Sigmoid colon (tissue), 4 donors: ENCODE measurements around the gene PRELID3B.

Source experiments
- EP300 ChIP-seq, 4 donors: sonication (generic); formaldehyde crosslinking; IDR thresholded peaks; one replicate each; pipeline ENCODE4 v1.6.1; 2017; ENCODE audit warnings: antibody characterized with exemption in 4 of 4
- POLR2A ChIP-seq, 2 donors: fragments of 450-650 bp; IDR thresholded peaks; one replicate each; pipeline ENCODE4 v1.6.1; 2016; ENCODE audit warnings: antibody characterized with exemption in 2 of 2, mild to moderate bottlenecking in 2 of 2, moderate library complexity in 2 of 2
- POLR2AphosphoS5 ChIP-seq, 4 donors: sonication (generic); formaldehyde crosslinking; IDR thresholded peaks; one replicate each; pipeline ENCODE4 v1.6.1; 2017; ENCODE audit warnings: antibody characterized with exemption in 4 of 4
- TF ChIP-seq, protein P1 (sequence below), 4 experiments: fragments of 450-650 bp in 3 of 4; fragments of 200-600 bp in 1 of 4; IDR thresholded peaks; one replicate each; pipeline ENCODE4 v1.5.1; 2016 to 2019; ENCODE audit warnings: antibody characterized with exemption in 4 of 4, mild to moderate bottlenecking in 3 of 4, moderate library complexity in 2 of 4

DNA sequence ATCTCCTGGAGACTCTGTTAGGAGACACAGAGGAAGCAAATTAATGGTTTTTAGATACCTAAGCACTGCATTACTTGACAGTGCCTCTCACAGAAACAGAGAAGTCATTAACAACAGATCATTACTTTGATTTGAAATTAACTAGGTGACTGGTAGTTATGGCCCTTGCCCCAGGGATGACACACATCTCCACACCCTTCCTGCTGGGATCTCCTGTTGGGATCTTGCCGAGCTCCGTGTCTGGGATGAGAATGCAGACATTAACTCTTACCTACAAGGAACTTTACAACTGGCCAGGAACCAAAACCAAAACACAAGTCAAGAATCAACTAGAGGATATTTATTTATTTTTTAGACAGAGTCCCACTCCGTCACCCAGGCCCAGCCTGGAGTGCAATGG, 2.2 kb upstream of the PRELID3B start:
- TF ChIP-seq POLR2A (IDR thresholded peaks at IDR 0.05): no peak
- TF ChIP-seq, protein P1, sequence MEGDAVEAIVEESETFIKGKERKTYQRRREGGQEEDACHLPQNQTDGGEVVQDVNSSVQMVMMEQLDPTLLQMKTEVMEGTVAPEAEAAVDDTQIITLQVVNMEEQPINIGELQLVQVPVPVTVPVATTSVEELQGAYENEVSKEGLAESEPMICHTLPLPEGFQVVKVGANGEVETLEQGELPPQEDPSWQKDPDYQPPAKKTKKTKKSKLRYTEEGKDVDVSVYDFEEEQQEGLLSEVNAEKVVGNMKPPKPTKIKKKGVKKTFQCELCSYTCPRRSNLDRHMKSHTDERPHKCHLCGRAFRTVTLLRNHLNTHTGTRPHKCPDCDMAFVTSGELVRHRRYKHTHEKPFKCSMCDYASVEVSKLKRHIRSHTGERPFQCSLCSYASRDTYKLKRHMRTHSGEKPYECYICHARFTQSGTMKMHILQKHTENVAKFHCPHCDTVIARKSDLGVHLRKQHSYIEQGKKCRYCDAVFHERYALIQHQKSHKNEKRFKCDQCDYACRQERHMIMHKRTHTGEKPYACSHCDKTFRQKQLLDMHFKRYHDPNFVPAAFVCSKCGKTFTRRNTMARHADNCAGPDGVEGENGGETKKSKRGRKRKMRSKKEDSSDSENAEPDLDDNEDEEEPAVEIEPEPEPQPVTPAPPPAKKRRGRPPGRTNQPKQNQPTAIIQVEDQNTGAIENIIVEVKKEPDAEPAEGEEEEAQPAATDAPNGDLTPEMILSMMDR (IDR thresholded peaks at IDR 0.05): no peak
- no peak for TF ChIP-seq POLR2AphosphoS5 (IDR thresholded peaks at IDR 0.05)
- no peak for TF ChIP-seq EP300 (IDR thresholded peaks at IDR 0.05)
